ENCODE data around the gene C11orf86.
"Not testable (repeated sequence)": the region's sequence is repeated elsewhere in the genome, so short reads cannot be mapped to it uniquely, and the experiment has no call there.

C11orf86 gene

GRCh38 chr11:66992041-66992440, 16.9 kb downstream of the C11orf86 start:
- DNase-seq, result no peak

GRCh38 chr11:66996609-66997273, 21.6 kb downstream of the C11orf86 start:
- no peak for DNase-seq

- DNase-seq, result no peak
Measured at GRCh38 chr11:66999555-66999954, 24.5 kb downstream of the C11orf86 start.

- no peak for DNase-seq
Measured at GRCh38 chr11:67001332-67001731, 26.2 kb downstream of the C11orf86 start.

GRCh38 chr11:67002297-67002913, 27.3 kb downstream of the C11orf86 start:
- DNase-seq, result no peak

- no peak for DNase-seq
Measured at GRCh38 chr11:67002921-67003411, 27.9 kb downstream of the C11orf86 start.

- not testable (repeated sequence) for DNase-seq
Measured at GRCh38 chr11:67005200-67005599, 30.1 kb downstream of the C11orf86 start.

- no peak for DNase-seq
Measured at GRCh38 chr11:67006029-67006884, 31.2 kb downstream of the C11orf86 start.

- no peak for DNase-seq
Measured at GRCh38 chr11:67007126-67007525, 32.0 kb downstream of the C11orf86 start.

GRCh38 chr11:67010296-67010905, 35.3 kb downstream of the C11orf86 start:
- no peak for DNase-seq

GRCh38 chr11:67013511-67014045, 38.5 kb downstream of the C11orf86 start:
- DNase-seq, result no peak

GRCh38 chr11:67014343-67014742, 39.2 kb downstream of the C11orf86 start:
- no peak for DNase-seq

- DNase-seq, result no peak
Measured at GRCh38 chr11:67015048-67015447, 39.9 kb downstream of the C11orf86 start.

- no peak for DNase-seq
Measured at GRCh38 chr11:67016550-67016949, 41.4 kb downstream of the C11orf86 start.

GRCh38 chr11:67020949-67021348, 45.8 kb downstream of the C11orf86 start:
- no peak for DNase-seq

GRCh38 chr11:67022341-67022933, 47.3 kb downstream of the C11orf86 start:
- no peak for DNase-seq

- DNase-seq, result no peak
Measured at GRCh38 chr11:67022961-67023956, 48.2 kb downstream of the C11orf86 start, which contains the start of gene SYT12. Gene SYT12 (plus strand): TSS chr11:67023134. CDS start chr11:67030145, 7,011 bp downstream.

- DNase-seq, result no peak
Measured at GRCh38 chr11:67023957-67024353, 48.9 kb downstream of the C11orf86 start.

- DNase-seq, result no peak
Measured at GRCh38 chr11:67024410-67024809, 49.3 kb downstream of the C11orf86 start.

GRCh38 chr11:67024966-67025365, 49.9 kb downstream of the C11orf86 start:
- no peak for DNase-seq

- DNase-seq, result no peak
Measured at GRCh38 chr11:67025750-67026149, 50.6 kb downstream of the C11orf86 start.

All from NCI-H187 (cell line).